Measurements from ENCODE around the gene OXNAD1. TPM values are rescaled to one million over a fixed set of nuclear protein-coding genes. Genes with fewer than 3 reads are reported as not detected.

The OXNAD1 gene
- total RNA-seq, 1 experiment from 2014 or later = 12.1 TPM

GRCh38 chr3:16297997-16298885 is 33.2 kb downstream of the OXNAD1 start:
- Histone ChIP-seq H3K9ac (ENCODE audit: low read length) (no peak overlapping the region), H2AFZ (ENCODE audit: low read depth, low read length, poor library complexity, severe bottlenecking) (no peak overlapping the region), H3K36me3 (ENCODE audit: control insufficient read depth in 1 of 2, insufficient read depth in 2 of 2, low read length in 2 of 2) (peaks cover 3 to 4% of the 10 kb centered on the region in 2 experiments; a peak in 3 of 4 replicates), H3K4me2 (ENCODE audit: low read length) (no peak overlapping the region), H4K20me1 (ENCODE audit: insufficient read depth) (no peaks in the 10 kb centered on the region), H3K9me3 (ENCODE audit: control insufficient read depth in 1 of 2, insufficient read depth in 1 of 2, low read depth in 1 of 2, low read length in 2 of 2) (no peaks in the 10 kb centered on the region; a peak in 1 of 4 replicates), H3K27me3 (ENCODE audit: insufficient read depth, low read length) (no peaks in the 10 kb centered on the region), H3K27ac (ENCODE audit: low read depth, low read length) (no peak overlapping the region), H3K4me3 (replicated peaks in 1 of 2; ENCODE audit: low read depth in 1 of 2, low read length in 2 of 2) (no peak overlapping the region), H3K4me1 (ENCODE audit: control insufficient read depth in 1 of 2, insufficient read depth in 2 of 2, low read length in 2 of 2) (no peaks in the 10 kb centered on the region), H3K9me2 (ENCODE audit: insufficient read depth) (no peaks in the 10 kb centered on the region), H3K79me2 (ENCODE audit: insufficient read depth, low read length) (no peaks in the 10 kb centered on the region)
- intact Hi-C loops (cut with micrococcal nuclease) = no loop called here
- ChIA-PET CTCF (no interaction called here), POLR2A (no interaction called here), RAD21 (ENCODE audit: low non-redundant PET in 1 of 2, low total read pairs in 2 of 2, uncharacterized antibody in 2 of 2, unreplicated experiment in 2 of 2) (no interaction called here)
- ATAC-seq = no peak
- no TSS peak for BruUV-seq (replicated peaks)
- DNase-seq (ENCODE audit: low read depth, low spot score) = no peak
- no peak for TF ChIP-seq RAD21 (IDR thresholded peaks at IDR 0.05; ENCODE audit: low read depth)

- Histone ChIP-seq H3K9ac (ENCODE audit: low read length) (no peak overlapping the region), H3K9me2 (ENCODE audit: insufficient read depth) (no peaks in the 10 kb centered on the region), H3K4me2 (ENCODE audit: low read length) (no peak overlapping the region), H3K79me2 (ENCODE audit: insufficient read depth, low read length) (no peaks in the 10 kb centered on the region), H3K36me3 (ENCODE audit: control insufficient read depth in 1 of 2, insufficient read depth in 2 of 2, low read length in 2 of 2) (peaks cover 3 to 6% of the 10 kb centered on the region in 2 experiments; a peak in 3 of 4 replicates), H3K4me1 (ENCODE audit: control insufficient read depth in 1 of 2, insufficient read depth in 2 of 2, low read length in 2 of 2) (no peaks in the 10 kb centered on the region), H3K27ac (ENCODE audit: low read depth, low read length) (no peak overlapping the region), H2AFZ (ENCODE audit: low read depth, low read length, poor library complexity, severe bottlenecking) (no peak overlapping the region), H3K27me3 (ENCODE audit: insufficient read depth, low read length) (no peaks in the 10 kb centered on the region), H3K4me3 (replicated peaks in 1 of 2; ENCODE audit: low read depth in 1 of 2, low read length in 2 of 2) (no peak overlapping the region), H4K20me1 (ENCODE audit: insufficient read depth) (no peaks in the 10 kb centered on the region), H3K9me3 (ENCODE audit: control insufficient read depth in 1 of 2, insufficient read depth in 1 of 2, low read depth in 1 of 2, low read length in 2 of 2) (no peaks in the 10 kb centered on the region; a peak in 1 of 4 replicates)
- ChIA-PET CTCF (no interaction called here), POLR2A (no interaction called here), RAD21 (ENCODE audit: low non-redundant PET in 1 of 2, low total read pairs in 2 of 2, uncharacterized antibody in 2 of 2, unreplicated experiment in 2 of 2) (no interaction called here)
- intact Hi-C loops (cut with micrococcal nuclease) = no loop called here
- DNase-seq (ENCODE audit: low read depth, low spot score) (no peak), ATAC-seq (no peak)
- BruUV-seq (replicated peaks) = no TSS peak
- TF ChIP-seq POLR2AphosphoS5 (IDR thresholded peaks at IDR 0.05; ENCODE audit: low read depth, low read length) (no peak), SP1 (IDR thresholded peaks at IDR 0.05; ENCODE audit: low read depth) (no peak), EZH2phosphoT487 (IDR thresholded peaks at IDR 0.05; ENCODE audit: borderline replicate concordance) (no peak), REST (IDR thresholded peaks at IDR 0.05; ENCODE audit: low read depth) (no peak), EGR1 (IDR thresholded peaks at IDR 0.05; ENCODE audit: low read depth) (no peak), JUND (IDR thresholded peaks at IDR 0.05) (no peak), ZNF274 (IDR thresholded peaks at IDR 0.05; ENCODE audit: low read depth, low read length) (no peak), CEBPB (IDR thresholded peaks at IDR 0.05; ENCODE audit: low read depth) (no peak), SRF (IDR thresholded peaks at IDR 0.05; ENCODE audit: low read depth) (no peak), ZBTB33 (IDR thresholded peaks at IDR 0.05; ENCODE audit: extremely low read depth, insufficient replicate concordance, low read length) (no peak), CBX3 (IDR thresholded peaks at IDR 0.05; ENCODE audit: low read depth) (no peak), POLR2A (IDR thresholded peaks at IDR 0.05; ENCODE audit: borderline replicate concordance, extremely low read depth, insufficient read depth, insufficient read length) (no peak), TCF7L2 (IDR thresholded peaks at IDR 0.05; ENCODE audit: borderline replicate concordance, extremely low read depth, insufficient read depth, insufficient read length) (no peak), ELF1 (IDR thresholded peaks at IDR 0.05; ENCODE audit: borderline replicate concordance, low read depth) (no peak)
Measured at GRCh38 chr3:16298891-16299290, 33.9 kb downstream of the OXNAD1 start.

Data from HCT116 (cell line).